Skeletal muscle tissue (tissue), 4 donors: ENCODE measurements around the gene THSD4. TPM values are rescaled to one million over a fixed set of nuclear protein-coding genes. Genes with fewer than 3 reads are reported as not detected.
A peak's percentile ranks its signal among the peaks of the same experiment; 100 is the strongest.

ENCODE experiments used
- H3K27ac ChIP-seq: one replicate; pipeline ENCODE4 v1.7.0; 2013; ENCODE audit warnings: mild to moderate bottlenecking, low read depth, low read length, inconsistent platforms
- H3K27me3 ChIP-seq, 3 donors: one replicate each; pipeline ENCODE4 v1.7.0; 2013; ENCODE audit warnings: low read length in 3 of 3; ENCODE audit not compliant: control insufficient read depth in 3 of 3, insufficient read depth in 3 of 3
- H3K36me3 ChIP-seq, 3 donors: one replicate each; pipeline ENCODE4 v1.7.0; 2013; ENCODE audit warnings: low read length in 3 of 3; ENCODE audit not compliant: control insufficient read depth in 3 of 3, insufficient read depth in 3 of 3
- H3K4me1 ChIP-seq, 3 donors: one replicate each; pipeline ENCODE4 v1.7.0; 2013; ENCODE audit warnings: low read length in 3 of 3, mild to moderate bottlenecking in 3 of 3; ENCODE audit not compliant: control insufficient read depth in 3 of 3, insufficient read depth in 3 of 3
- H3K4me3 ChIP-seq, 3 donors: one replicate each; pipeline ENCODE4 v1.7.0; 2013; ENCODE audit warnings: low read length in 3 of 3
- H3K9ac ChIP-seq, 3 donors: one replicate each; pipeline ENCODE4 v1.7.0; 2013; ENCODE audit warnings: low read length in 3 of 3, mild to moderate bottlenecking in 3 of 3, moderate library complexity in 2 of 3, low read depth in 1 of 3
- H3K9me3 ChIP-seq, 3 donors: one replicate each; pipeline ENCODE4 v1.7.0; 2013; ENCODE audit warnings: low read length in 3 of 3; ENCODE audit not compliant: control insufficient read depth in 3 of 3
- total RNA-seq: library from RNA; depleted of rRNA; stranded (reverse); fragments of >200 nt; gene quantifications from one replicate; pipeline ENCODE4 v1.2.3, GENCODE V29; 2014
- donor health status: Osteomylitis.

THSD4 gene
- total RNA-seq, 1 donor from 2014 or later, result 15.7 TPM

DNA sequence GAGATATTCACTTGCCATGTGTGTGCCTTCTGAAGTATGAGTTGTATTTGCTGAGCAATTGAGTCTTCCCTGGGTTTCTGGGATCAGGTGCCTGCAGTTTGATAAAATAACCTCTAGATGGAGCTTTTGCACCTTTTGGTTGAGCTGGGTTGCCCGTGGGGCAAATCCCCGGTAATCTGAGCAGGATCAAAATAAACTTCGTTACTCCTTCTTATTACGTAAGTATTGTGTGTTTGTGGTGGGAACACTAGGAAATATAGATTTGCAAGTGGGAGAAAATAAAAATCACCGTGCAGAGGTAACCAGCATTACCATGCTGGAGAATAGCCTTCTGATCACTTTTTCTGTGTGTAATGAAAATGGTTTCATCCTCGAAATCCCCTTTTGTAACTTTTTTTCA is 417.7 kb downstream of the THSD4 start:
- Histone ChIP-seq H3K9ac (no peak overlapping the region), H3K27ac (no peak overlapping the region), H3K27me3 (no peaks in the 10 kb centered on the region), H3K36me3 (no peaks in the 10 kb centered on the region), H3K4me1 (no peaks in the 10 kb centered on the region), H3K4me3 (no peak overlapping the region), H3K9me3 (no peaks in the 10 kb centered on the region)

DNA sequence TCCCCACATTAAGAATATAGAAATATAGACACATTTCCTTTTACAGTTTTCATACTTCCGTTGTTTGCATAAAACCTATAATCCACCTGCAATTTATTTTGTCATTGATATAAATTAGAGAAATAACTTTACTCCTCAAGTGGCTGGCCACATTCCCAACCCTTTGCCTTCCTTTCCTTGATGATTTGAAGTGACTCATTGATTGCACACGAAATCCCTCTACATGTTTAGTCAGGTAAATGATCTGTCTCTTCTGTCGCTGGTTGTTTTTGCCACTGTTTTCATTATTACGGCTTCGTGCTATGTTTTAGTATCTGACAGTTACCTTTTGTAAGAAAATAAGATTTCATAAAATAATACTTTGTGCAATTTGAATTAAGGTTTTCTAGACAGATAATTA is 422.9 kb downstream of the THSD4 start:
- no peak overlapping the region for H3K4me3 ChIP-seq

DNA sequence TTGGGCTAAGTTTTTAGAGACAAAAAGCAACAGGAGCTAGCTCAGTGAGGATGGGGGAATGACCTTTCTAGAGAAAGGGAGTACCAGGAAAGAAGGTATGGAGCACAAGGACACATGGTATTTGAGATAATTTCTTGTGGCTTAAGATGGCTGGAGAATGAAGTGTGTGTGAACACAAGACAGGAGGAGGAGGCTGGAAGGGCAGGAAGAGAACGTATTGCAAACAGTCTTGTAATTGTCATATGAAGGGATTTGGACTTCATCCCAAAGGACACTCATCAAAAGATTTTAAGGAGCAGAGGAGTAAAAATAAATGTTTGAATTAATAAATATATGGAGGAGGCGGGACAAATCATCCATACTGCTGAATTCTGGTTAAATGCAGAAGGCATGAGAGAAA is 426.5 kb downstream of the THSD4 start:
- Histone ChIP-seq H3K4me1 (peaks cover 0 to 1% (median under 1%) of the 10 kb centered on the region in 3 donors), H3K9me3 (no peaks in the 10 kb centered on the region), H3K27ac (no peak overlapping the region)

More for the DNA sequence above, 422.9 kb downstream of the THSD4 start:
- no peaks in the 10 kb centered on the region for H3K4me1 ChIP-seq
- H3K36me3 ChIP-seq, result no peaks in the 10 kb centered on the region
- no peaks in the 10 kb centered on the region for H3K27me3 ChIP-seq
- H3K9me3 ChIP-seq, result no peaks in the 10 kb centered on the region
- H3K27ac ChIP-seq, result no peak overlapping the region
- H3K9ac ChIP-seq, result no peak overlapping the region

DNA sequence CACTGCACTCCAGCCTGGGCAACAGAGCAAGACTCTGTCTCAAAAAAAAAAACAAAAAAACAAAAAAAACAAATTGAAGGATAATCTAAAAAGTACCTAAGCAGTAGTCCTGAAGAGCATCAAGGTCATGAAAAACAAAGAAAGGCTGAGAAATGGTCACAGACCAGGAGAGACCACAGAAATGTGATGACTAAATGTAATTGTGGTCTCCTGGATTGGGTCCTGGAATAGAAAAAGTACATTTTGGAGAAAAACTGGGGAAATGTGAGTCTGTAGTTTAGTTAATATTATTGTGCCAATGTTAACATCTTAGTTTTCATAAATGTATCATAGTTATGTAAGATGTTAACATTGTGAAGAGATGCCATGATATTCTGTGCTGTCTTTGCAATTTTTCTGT is 427.6 kb downstream of the THSD4 start:
- Histone ChIP-seq H3K9me3 (no peaks in the 10 kb centered on the region), H3K4me1 (peaks cover 0 to 7% (median 3%) of the 10 kb centered on the region in 3 donors), H3K27me3 (no peaks in the 10 kb centered on the region), H3K4me3 (no peak overlapping the region), H3K9ac (no peak overlapping the region), H3K27ac (no peak overlapping the region), H3K36me3 (no peaks in the 10 kb centered on the region)

More for the DNA sequence above, 426.5 kb downstream of the THSD4 start:
- Histone ChIP-seq H3K9ac (no peak overlapping the region), H3K36me3 (no peaks in the 10 kb centered on the region), H3K4me3 (no peak overlapping the region), H3K27me3 (no peaks in the 10 kb centered on the region)

DNA sequence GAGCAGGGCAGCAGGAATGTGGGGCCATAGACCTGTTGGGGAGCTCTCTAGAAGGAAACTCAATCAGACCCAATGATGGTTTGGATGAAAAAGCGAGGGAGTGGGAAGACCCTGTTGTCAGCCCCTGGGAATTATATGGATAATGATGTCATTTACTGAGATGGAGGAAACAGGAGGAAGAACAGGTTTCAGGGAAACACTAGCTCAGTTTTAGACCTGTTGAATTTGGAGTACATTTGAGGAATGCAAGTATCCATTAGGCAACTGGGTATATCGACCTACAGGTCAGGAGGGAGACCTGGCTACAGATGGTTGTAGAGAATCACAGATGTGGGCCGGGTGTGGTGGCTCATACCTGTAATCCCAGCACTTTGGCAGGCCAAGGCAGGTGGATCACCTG is 428.1 kb downstream of the THSD4 start:
- H3K4me3 ChIP-seq, result no peak overlapping the region
- peaks cover 0 to 7% (median 3%) of the 10 kb centered on the region in 3 donors for H3K4me1 ChIP-seq
- no peak overlapping the region for H3K27ac ChIP-seq
- H3K9ac ChIP-seq, result no peak overlapping the region
- H3K9me3 ChIP-seq, result no peaks in the 10 kb centered on the region
- H3K27me3 ChIP-seq, result no peaks in the 10 kb centered on the region
- no peaks in the 10 kb centered on the region for H3K36me3 ChIP-seq

DNA sequence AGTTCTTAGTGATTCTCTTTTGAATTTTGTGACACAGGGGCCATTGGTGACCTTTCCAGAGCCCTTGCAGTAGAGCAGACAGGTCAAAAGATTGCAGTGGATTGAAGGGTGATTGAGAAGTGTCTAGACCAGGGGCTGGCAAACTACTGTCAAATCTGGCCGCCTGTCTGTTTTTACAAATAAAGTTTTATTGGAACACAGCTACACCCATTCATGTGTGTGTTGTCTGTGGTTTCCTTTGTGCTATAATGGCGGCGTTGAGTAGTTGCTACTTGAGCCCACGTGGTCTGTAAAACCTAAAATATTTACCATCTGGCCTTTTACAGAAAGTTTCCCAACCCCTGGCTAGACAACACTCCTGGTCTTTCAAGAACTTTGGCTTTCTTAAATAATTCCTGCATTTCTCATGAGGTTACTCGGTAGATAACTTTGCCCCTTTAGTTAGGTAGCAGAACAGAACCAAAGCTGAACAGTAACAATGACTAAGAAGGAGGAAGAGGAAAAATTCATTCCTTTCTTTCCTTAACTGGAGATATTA is 430.0 kb downstream of the THSD4 start:
- Histone ChIP-seq H3K4me3 (no peak overlapping the region), H3K9ac (no peak overlapping the region), H3K36me3 (no peaks in the 10 kb centered on the region), H3K27ac (no peak overlapping the region), H3K27me3 (peaks cover 0 to 2% (median 0%) of the 10 kb centered on the region in 3 donors), H3K9me3 (no peaks in the 10 kb centered on the region), H3K4me1 (peaks cover 0 to 7% (median 3%) of the 10 kb centered on the region in 3 donors)

DNA sequence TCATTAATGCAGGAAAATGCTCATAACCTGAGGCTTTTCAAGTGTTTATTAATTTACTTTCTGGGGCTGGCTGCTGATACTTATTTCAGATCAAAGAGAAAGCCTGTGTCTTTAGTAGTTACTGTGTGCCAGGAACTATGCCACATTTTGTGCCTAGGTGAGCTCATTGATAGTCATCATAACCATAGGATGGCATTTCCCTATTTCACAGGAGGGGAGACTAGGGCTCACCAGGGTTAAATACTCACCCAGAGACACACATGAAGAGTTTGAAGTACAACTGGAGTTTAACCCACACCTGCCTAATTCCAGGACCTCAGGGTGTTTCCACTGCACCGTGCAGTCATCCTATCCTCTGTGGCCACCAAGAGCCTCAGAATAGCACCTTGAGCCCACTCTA is 430.7 kb downstream of the THSD4 start:
- Histone ChIP-seq H3K27me3 (peaks cover 0 to 2% (median 0%) of the 10 kb centered on the region in 3 donors), H3K9me3 (no peaks in the 10 kb centered on the region), H3K4me1 (peaks cover 0 to 7% (median 3%) of the 10 kb centered on the region in 3 donors), H3K27ac (no peak overlapping the region), H3K9ac (no peak overlapping the region), H3K4me3 (no peak overlapping the region), H3K36me3 (no peaks in the 10 kb centered on the region)

DNA sequence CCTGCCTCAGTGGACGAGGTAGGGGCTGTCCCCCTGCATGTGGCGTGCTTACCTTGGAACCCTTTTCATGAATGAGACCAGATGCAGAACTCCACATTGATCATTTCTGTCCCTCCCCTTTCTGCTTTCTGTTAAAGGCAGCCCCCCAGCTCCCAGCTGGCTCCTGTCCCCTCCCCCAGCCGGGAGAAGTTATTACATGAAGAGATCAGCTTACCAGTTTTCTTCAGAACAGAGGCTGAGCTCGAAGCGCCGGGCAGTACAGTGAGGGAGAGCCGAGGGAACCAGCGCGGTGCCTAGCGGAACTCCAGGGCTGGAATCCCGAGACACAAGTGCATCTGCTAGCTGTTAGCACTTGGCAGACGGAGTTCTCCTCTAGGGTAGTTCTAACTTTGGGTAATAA is 431.7 kb downstream of the THSD4 start:
- H3K27ac ChIP-seq, result no peak overlapping the region
- H3K4me1 ChIP-seq, result peaks cover 0 to 7% (median 3%) of the 10 kb centered on the region in 3 donors
- no peaks in the 10 kb centered on the region for H3K36me3 ChIP-seq
- H3K27me3 ChIP-seq, result peaks cover 0 to 2% (median 0%) of the 10 kb centered on the region in 3 donors
- peak overlapping the region in 2 of 3 donors; percentile 18 to 37 for H3K4me3 ChIP-seq
- no peak overlapping the region for H3K9ac ChIP-seq
- H3K9me3 ChIP-seq, result no peaks in the 10 kb centered on the region

DNA sequence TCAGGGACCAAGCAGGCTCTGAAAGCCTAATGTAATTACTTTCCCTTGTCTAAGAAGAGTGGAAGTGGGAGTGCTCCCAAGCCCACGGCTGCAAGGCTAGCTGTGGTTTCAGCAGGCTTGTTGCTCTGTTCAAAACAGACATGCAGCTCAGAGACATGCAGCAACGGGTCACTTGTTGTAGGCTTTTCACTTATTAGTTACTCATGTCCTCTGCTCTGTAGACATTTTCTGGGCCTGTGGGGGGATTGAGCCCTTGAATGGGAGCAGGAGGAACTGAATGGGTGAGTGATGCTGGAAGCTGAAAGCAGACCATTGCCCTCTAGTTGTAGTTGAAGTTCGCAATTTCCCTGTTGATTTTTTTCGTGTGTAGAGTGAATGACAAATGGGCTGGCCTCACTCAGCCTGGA is 433.1 kb downstream of the THSD4 start:
- Histone ChIP-seq H3K4me1 (peaks cover 0 to 7% (median 3%) of the 10 kb centered on the region in 3 donors), H3K36me3 (no peaks in the 10 kb centered on the region), H3K9me3 (no peaks in the 10 kb centered on the region), H3K9ac (no peak overlapping the region), H3K27me3 (peaks cover 0 to 2% (median 0%) of the 10 kb centered on the region in 3 donors), H3K4me3 (no peak overlapping the region), H3K27ac (no peak overlapping the region)

DNA sequence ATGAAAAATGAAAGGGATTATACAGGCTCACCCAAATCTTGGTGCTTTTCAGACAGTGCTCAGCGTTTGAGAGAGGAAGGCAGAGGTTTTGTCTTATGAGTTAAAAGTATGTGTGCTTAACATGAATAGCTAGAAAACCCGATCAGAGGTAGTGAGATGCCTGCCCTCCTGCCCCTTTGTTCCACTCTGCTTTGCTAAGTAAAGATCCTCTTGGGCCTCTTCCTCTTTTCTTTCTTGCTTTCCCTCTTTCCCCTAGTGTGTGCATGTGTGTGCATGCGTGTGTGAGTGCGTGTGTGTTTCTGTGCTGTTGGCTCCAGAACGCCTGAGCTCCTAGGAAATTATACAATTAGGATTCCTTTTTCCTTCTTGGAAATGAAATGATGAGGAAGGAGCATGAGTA is 433.8 kb downstream of the THSD4 start:
- H3K36me3 ChIP-seq, result no peaks in the 10 kb centered on the region
- H3K27me3 ChIP-seq, result peaks cover 0 to 2% (median 0%) of the 10 kb centered on the region in 3 donors
- no peak overlapping the region for H3K4me3 ChIP-seq
- peaks cover 0 to 7% (median 3%) of the 10 kb centered on the region in 3 donors for H3K4me1 ChIP-seq
- no peak overlapping the region for H3K9ac ChIP-seq
- no peaks in the 10 kb centered on the region for H3K9me3 ChIP-seq
- H3K27ac ChIP-seq, result no peak overlapping the region
